Stimulated activated CD4-positive, alpha-beta T cell treated with anti-CD3 and anti-CD28 coated beads, Interleukin-4, amount 100 ng/mL, for 48 hours (primary cell): Measurements from ENCODE around the gene NSG2.

Experiments
- DNase-seq, 2 donors: peaks; one replicate each; pipeline ENCODE4 v3.0.0-alpha.2; 2020; ENCODE audit warnings: low read depth in 2 of 2

Gene NSG2

DNA sequence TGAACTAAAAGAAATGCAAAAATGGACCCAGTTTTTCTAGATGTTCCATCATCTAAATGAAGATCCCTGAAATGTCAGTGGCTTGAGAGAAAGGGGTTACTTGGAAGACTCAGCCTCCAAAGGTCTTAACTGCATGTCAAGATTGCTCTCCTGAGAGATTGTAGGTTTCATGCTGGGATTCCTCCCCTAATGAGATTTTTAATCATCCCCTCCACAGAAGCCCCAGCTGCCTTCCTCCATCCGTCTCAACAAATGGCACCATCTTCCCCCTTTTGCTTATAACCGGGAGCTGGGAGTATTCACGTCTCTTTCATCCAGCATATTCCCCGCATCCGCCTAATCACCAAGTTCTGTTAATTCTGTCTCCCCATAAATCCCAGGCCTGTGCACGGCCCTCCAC lies 104.5 kb downstream of the NSG2 start:
- DNase-seq = no peak

GRCh38 chr5:174151599-174152181 lies 106.2 kb downstream of the NSG2 start:
- DNase-seq = no peak

- no peak for DNase-seq
These were observed 109.1 kb downstream of the NSG2 start for GRCh38 chr5:174154559-174154958.

DNA sequence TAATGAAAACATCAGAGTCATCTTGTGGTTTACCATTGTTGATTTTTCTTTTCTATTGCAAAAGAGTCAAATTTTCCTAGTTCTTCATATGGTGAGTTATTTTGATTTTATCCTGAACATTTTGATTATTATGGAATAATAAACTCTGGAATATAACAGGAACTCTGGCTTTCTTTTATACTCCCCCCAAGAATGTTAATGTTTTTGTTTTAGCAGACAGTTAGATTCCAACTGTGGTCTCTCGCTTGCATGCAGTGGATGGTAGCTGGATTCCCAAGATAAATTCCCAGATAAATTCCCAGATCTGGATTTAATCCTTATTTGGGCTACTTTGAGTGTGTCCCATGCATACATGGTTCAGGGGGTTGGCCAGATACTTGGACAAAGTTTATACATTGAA lies 109.8 kb downstream of the NSG2 start:
- no peak for DNase-seq

GRCh38 chr5:174155706-174156105 lies 110.2 kb downstream of the NSG2 start:
- DNase-seq = no peak

DNA sequence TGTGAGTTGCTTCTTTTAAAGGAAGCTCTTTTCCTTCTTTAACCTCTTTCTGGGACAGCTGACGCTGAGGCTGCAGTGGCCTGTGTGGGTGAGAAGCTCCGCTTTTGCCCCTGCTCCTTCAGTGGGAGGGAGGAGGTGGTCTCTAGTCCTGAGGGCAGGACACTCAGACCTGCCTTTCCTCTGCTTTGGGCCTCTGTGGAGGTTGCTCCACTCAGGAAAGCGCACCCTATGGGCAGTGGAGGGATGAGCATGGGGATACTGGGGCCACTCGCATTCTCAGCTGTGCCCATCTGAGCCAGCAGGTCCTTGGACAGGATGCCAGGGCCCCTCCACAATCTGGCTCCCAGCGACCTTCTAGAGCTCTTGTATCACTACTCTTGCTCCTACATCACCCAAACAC lies 111.5 kb downstream of the NSG2 start:
- DNase-seq = no peak
